Measurements from ENCODE around the gene USB1.

The USB1 gene

GRCh38 chr16:58019866-58020538 is 18.8 kb downstream of the USB1 start:
- DNase-seq (ENCODE audit: low read depth) = no peak

DNA sequence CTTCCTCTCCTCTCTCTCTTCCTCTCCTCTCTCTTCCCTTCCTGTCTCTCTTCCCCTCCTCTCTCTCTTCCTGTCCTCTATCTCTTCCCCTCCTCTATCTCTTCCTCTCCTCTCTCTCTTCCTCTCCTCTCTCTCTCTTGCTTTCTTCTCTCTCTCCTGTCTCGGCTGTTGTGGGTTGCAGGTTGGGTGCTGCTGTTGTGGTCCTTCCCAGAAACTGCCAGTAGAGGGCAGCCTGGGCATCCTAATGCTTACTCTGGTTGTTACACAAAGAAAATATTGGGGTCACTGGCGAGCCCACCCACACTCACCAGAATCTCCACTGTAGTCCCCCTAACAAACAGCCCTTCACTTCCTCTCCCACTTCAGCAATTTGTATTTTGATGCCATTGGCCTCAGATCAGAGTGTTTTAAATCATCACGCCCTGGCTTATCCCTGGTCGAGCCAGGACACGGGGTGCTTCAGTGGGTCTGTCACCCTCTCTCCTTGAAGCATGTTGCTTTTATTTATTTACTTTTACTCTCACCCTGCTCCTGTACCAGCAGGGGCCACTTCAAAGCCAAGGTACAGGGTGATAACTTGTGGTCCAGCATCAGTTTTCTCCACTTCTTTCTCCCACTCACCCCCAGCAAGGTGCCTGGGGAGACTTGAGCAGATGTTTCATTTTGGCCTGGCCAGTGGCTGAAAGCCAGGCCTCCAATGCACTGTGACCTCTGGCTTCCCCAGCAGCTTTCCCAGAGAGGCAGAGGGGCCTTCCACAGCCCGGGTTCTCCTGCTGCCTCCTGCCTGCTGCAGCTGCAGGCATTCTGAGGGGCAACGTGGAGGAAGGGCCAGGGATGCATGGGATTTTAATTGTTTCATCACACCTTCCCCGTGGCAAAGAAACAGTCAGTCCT is 19.7 kb downstream of the USB1 start:
- no peak for DNase-seq (ENCODE audit: low read depth)

GRCh38 chr16:58021661-58022551 is 20.7 kb downstream of the USB1 start:
- no peak for DNase-seq (ENCODE audit: low read depth)

- no peak for DNase-seq (ENCODE audit: low read depth)
Measured at GRCh38 chr16:58022601-58023371, 21.6 kb downstream of the USB1 start.

DNA sequence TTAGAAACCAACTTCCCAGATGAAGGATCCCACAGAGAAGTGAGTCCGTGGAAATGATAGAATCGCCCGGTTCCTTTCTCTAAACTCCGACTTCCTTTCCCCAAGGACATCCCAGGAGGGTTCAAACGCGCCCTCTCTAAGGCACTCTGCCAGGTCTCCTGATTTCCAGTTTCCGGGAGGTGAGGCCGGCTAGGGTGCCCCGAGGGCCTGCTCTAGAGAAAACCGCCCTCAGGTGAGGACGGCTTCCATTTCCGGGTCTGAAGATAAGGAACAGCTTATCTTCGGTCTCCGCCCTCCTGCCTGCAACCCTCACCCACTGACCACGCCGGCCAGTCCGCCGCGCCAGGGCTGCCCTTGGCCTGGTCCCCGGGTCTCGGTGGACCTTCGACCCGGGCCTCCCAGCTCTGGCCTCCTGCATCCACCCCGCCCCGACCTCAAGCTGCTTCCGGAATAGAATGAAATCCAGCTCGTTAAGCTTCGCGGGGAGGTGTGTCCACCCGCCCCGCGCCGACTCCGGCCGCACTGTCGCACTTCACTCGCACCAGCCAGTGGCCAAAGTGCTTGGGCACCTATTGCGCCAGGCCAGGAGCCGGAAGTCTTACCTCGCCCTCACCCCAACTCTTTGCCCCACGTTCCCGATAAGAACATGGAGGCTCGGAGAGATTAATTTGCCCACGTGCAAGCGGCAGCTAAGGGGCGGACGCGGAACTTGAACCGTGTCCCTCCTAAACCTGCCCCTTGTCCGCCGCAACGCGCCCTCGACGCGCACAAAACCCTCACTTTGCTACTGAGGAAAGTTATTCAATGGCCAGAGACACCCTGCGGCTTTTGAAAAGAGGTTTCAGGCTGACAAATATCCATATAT is 23.5 kb downstream of the USB1 start:
- no peak for DNase-seq (ENCODE audit: low read depth)

DNA sequence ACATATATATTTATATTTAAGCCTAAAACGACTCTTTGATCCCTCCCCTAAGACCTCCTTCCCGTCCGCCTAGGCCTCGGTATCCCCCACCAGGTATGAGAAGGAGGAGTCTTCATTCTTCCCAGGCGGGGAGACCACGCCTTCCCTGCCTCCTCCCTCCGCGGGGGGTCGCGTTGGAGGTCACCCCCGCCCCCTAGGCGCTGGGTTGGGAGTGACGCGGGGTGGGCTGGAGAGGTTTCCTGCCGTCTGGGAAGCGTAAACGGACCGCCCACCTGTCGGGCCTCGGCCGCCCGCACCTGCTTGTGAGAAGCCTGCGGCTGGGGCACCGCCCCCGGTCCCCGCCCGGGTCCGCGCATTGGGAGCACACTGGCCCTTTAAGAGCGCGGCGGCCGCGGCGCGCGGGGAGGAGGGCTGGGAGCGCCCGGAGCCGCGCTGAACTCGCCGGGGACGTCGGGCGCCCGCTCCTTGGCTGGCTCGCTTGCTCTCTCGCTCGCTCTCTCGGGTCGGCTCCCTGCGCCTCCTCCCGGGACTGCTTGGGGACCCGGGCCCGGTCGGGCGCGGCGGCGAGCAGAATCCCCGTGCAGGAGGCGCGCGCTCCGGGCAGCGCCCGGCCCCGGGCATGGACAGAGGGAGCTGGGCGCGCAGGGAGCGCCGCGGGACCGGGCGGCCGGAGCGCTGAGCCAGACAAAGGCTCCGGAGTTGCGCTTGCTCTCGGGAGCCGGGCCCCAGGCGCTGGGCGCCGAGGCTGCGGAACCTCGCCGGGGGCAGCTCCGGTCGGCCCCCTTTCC is 24.3 kb downstream of the USB1 start, which contains the start of gene MMP15:
Gene MMP15, plus strand, starts transcription at position 404 of the 788 bp plus-strand sequence. CDS start 597 bp downstream, outside the sequence.
- peak; percentile 43 for DNase-seq (ENCODE audit: low read depth)

DNA sequence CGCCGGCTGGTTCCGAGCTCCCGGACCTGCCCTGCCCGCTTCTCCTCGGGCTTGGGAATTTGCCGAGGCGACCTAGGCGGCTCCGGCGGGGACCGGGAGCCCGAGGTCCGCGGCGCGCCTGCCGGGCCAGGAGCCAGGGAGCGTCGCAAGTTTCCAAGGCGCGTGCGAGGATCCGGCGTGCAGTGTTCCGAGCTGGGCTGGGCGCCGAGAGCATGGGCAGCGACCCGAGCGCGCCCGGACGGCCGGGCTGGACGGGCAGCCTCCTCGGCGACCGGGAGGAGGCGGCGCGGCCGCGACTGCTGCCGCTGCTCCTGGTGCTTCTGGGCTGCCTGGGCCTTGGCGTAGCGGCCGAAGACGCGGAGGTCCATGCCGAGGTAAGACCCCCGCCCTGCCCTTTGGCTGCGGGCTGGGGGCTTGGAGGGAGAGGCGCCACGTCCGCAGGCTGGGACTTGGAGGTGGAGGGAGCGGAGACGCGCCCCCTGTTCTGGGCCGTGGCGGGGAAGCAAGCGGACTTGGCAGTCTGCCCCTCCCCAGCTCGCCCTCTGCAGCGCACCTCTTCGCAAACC is 25.0 kb downstream of the USB1 start:
- no peak for DNase-seq (ENCODE audit: low read depth)

GRCh38 chr16:58026705-58027160 is 25.5 kb downstream of the USB1 start:
- no peak for DNase-seq (ENCODE audit: low read depth)

- no peak for DNase-seq (ENCODE audit: low read depth)
Measured at GRCh38 chr16:58027161-58027915, 26.1 kb downstream of the USB1 start.

GRCh38 chr16:58027916-58028455 is 26.8 kb downstream of the USB1 start:
- DNase-seq (ENCODE audit: low read depth) = no peak

DNA sequence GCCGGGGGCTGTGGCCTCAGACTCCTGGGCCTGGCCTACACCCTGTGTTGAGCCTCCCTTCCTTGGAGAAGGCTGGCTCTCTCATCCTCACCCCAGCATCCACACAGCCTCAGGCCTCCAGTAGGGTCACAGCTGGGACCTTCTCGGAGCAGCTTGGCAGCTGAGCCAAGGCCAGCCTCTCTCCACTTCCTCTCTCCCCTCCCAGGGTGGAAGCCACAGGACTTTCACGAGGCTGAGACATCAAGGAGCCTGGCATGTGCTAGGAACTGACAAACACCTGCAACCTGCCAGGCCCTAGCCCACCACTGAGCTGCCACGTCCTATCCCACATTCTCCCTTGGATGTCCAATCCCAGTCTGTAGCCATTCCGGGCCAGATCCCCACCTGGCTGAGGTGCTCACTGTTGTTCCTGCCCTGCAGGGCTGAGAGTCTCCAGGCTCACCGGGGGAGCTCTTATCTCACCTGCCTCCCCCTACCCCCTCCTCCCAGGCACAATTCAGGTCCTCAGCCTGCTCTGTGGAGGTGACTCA is 27.4 kb downstream of the USB1 start:
- no peak for DNase-seq (ENCODE audit: low read depth)

- DNase-seq (ENCODE audit: low read depth) = no peak
Measured at GRCh38 chr16:58029410-58029809, 28.2 kb downstream of the USB1 start.

- DNase-seq (ENCODE audit: low read depth) = no peak
Measured at GRCh38 chr16:58030136-58030840, 29.1 kb downstream of the USB1 start.

DNA sequence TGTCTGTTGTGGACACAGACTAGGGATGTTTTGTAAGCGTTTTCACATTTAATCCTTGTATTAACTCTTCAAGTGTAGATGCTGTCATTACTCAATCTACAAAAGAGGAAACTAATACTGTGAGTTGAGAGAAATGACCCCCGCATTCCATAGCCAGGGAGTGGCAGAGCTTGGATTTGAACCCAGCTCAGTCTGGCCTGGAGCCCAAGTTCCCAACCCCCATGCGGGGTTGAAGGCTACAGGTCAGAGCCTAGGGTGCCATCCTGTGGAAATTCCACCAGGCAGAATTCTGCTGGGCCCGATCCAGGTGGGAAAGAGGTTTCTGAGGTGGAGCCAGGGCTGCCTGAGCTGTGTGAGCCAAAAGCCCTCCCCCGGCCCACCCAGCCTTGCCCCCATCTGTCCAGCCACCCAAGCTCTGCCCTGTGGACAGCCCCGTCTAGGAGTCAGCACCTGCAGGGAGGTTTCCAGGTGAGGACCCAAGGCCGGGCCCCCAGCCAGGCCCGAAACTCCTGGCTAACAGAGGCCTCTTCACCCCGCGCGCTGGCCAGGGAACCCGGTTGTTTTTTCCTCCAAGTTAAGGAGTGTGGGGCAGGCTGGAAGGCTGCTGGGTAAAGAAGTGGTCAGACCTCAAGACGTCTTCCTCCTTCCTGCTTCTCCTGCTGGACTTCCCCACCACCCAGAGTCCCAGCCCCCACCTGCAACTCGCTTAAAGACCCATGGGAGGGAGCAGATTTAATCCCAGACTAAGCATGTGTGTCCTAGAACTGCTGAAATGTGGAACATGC is 30.0 kb downstream of the USB1 start:
- DNase-seq (ENCODE audit: low read depth) = no peak

DNA sequence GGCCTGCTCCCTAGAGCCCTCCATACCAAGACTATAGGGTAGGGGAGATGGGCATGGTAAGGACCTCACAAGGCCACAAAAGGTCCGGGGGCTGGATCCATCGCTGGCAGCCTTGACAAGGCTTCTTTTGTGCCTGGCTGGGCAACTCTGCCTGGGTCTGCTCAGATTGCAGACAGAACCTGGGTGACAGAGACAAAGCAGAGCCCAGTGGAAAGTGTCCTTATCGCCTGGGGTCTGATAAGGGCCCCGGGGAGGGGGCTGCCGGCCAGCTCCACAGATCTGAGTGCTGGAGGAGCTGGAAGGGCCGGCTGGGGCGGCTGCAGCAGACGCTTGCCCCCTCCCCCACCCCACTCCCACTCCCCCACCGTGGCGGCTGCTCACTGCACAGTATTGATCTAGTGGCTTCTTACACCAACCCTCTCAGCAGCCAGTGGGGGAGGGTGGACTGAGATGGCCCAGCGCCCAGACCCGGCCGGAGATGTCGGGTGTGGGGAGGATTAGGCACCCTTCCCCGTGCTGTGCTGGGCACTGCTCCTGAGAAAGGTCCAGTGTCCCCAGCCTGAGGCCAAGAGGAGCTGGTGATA is 31.6 kb downstream of the USB1 start:
- DNase-seq (ENCODE audit: low read depth) = no peak

GRCh38 chr16:58034128-58034685 is 33.0 kb downstream of the USB1 start:
- DNase-seq (ENCODE audit: low read depth) = no peak
